BE2C (cell line): ENCODE measurements around the gene ATIC.
A peak's percentile ranks its signal among the peaks of the same experiment; 100 is the strongest.

ENCODE experiments used
- DNase-seq: peaks from one replicate; pipeline ENCODE4 v3.0.0-alpha.2; 2020
- H3K27me3 ChIP-seq: fragments of 250-450 bp; sonication (Bioruptor Pico); 2 replicates; pipeline ENCODE4 v1.5.1; 2020; ENCODE audit warnings: mild to moderate bottlenecking
- H3K36me3 ChIP-seq: fragments of 250-450 bp; sonication (Bioruptor Pico); 2 replicates; pipeline ENCODE4 v1.5.1; 2020; ENCODE audit warnings: mild to moderate bottlenecking
- H3K4me1 ChIP-seq: fragments of 250-450 bp; sonication (Bioruptor Pico); 2 replicates; pipeline ENCODE4 v1.5.1; 2020
- H3K4me3 ChIP-seq: 2 replicates; pipeline ENCODE4 v1.5.1; 2011; ENCODE audit warnings: low read depth, low read length
- H3K9me3 ChIP-seq: fragments of 250-450 bp; sonication (Bioruptor Pico); 2 replicates; pipeline ENCODE4 v1.5.1; 2020
- CTCF ChIP-seq: IDR thresholded peaks from 2 replicates; pipeline ENCODE4 v1.5.1; 2012; ENCODE audit warnings: mild to moderate bottlenecking, low read depth, low read length

Gene ATIC

GRCh38 chr2:215360596-215360995 lies 48.7 kb downstream of the ATIC start:
- Histone ChIP-seq H3K9me3 (no peaks in the 10 kb centered on the region), H3K4me3 (no peak overlapping the region), H3K27me3 (no peaks in the 10 kb centered on the region), H3K4me1 (peaks cover 3% of the 10 kb centered on the region; the same call in 1 of the 2 replicates), H3K36me3 (peaks cover 5% of the 10 kb centered on the region)
- no peak for TF ChIP-seq CTCF
- DNase-seq, result no peak

GRCh38 chr2:215361211-215361875 lies 49.5 kb downstream of the ATIC start:
- H3K27me3 ChIP-seq, result no peaks in the 10 kb centered on the region
- H3K9me3 ChIP-seq, result no peaks in the 10 kb centered on the region
- H3K4me1 ChIP-seq, result peaks cover 3% of the 10 kb centered on the region; the same call in 1 of the 2 replicates
- no peak for DNase-seq
- TF ChIP-seq CTCF, result no peak
- peaks cover 7% of the 10 kb centered on the region for H3K36me3 ChIP-seq
- no peak overlapping the region for H3K4me3 ChIP-seq

- no peak for TF ChIP-seq CTCF
- no peaks in the 10 kb centered on the region for H3K27me3 ChIP-seq
- H3K36me3 ChIP-seq, result peaks cover 8% of the 10 kb centered on the region
- no peaks in the 10 kb centered on the region for H3K9me3 ChIP-seq
- H3K4me1 ChIP-seq, result peaks cover 3% of the 10 kb centered on the region; the same call in 1 of the 2 replicates
- peak; percentile 49 for DNase-seq
- no peak overlapping the region for H3K4me3 ChIP-seq
These were observed 50.2 kb downstream of the ATIC start for GRCh38 chr2:215361876-215362561.

- TF ChIP-seq CTCF, result no peak
- Histone ChIP-seq H3K36me3 (peaks cover 8% of the 10 kb centered on the region), H3K27me3 (no peaks in the 10 kb centered on the region), H3K4me3 (no peak overlapping the region), H3K4me1 (peaks cover 3% of the 10 kb centered on the region; the same call in 1 of the 2 replicates), H3K9me3 (no peaks in the 10 kb centered on the region)
- DNase-seq, result no peak
These were observed 50.7 kb downstream of the ATIC start for GRCh38 chr2:215362562-215362904.

- TF ChIP-seq CTCF, result no peak
- H3K36me3 ChIP-seq, result peaks cover 8% of the 10 kb centered on the region
- DNase-seq, result no peak
- no peaks in the 10 kb centered on the region for H3K27me3 ChIP-seq
- peaks cover 3% of the 10 kb centered on the region; the same call in 1 of the 2 replicates for H3K4me1 ChIP-seq
- no peak overlapping the region for H3K4me3 ChIP-seq
- no peaks in the 10 kb centered on the region for H3K9me3 ChIP-seq
These were observed 51.2 kb downstream of the ATIC start for GRCh38 chr2:215363039-215363438.
